GM12801 (cell line): ENCODE results near the gene GABRA5.

Source experiments
- TF ChIP-seq, protein P1 (sequence below): IDR thresholded peaks from one replicate; pipeline ENCODE4 v1.5.1; 2011; ENCODE audit warnings: control low read depth; ENCODE audit not compliant: insufficient read length; ENCODE audit errors: extremely low read depth

Gene GABRA5

GRCh38 chr15:26879706-26880105 lies 12.8 kb downstream of the GABRA5 start:
- TF ChIP-seq, protein P1, sequence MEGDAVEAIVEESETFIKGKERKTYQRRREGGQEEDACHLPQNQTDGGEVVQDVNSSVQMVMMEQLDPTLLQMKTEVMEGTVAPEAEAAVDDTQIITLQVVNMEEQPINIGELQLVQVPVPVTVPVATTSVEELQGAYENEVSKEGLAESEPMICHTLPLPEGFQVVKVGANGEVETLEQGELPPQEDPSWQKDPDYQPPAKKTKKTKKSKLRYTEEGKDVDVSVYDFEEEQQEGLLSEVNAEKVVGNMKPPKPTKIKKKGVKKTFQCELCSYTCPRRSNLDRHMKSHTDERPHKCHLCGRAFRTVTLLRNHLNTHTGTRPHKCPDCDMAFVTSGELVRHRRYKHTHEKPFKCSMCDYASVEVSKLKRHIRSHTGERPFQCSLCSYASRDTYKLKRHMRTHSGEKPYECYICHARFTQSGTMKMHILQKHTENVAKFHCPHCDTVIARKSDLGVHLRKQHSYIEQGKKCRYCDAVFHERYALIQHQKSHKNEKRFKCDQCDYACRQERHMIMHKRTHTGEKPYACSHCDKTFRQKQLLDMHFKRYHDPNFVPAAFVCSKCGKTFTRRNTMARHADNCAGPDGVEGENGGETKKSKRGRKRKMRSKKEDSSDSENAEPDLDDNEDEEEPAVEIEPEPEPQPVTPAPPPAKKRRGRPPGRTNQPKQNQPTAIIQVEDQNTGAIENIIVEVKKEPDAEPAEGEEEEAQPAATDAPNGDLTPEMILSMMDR, result no peak

DNA sequence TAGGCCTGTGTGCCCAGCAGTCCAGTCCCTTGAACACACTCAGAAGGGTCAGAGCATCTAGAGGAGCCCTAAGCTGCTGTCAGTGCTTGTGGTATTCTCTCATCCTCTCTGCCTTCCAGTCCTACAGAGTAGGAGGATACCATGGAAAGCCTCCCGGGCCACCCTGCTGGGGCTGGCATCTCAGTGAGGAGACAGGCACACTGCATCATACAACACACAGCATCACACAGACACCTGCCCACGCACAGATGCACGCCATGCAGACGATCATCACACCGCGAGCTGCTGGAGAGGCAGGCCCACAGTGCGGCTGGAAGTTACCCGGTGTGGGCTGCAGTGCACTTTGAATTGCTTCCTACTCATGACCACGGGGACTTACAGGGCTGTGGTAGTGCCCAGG lies 15.2 kb downstream of the GABRA5 start:
- TF ChIP-seq, protein P1, result no peak

DNA sequence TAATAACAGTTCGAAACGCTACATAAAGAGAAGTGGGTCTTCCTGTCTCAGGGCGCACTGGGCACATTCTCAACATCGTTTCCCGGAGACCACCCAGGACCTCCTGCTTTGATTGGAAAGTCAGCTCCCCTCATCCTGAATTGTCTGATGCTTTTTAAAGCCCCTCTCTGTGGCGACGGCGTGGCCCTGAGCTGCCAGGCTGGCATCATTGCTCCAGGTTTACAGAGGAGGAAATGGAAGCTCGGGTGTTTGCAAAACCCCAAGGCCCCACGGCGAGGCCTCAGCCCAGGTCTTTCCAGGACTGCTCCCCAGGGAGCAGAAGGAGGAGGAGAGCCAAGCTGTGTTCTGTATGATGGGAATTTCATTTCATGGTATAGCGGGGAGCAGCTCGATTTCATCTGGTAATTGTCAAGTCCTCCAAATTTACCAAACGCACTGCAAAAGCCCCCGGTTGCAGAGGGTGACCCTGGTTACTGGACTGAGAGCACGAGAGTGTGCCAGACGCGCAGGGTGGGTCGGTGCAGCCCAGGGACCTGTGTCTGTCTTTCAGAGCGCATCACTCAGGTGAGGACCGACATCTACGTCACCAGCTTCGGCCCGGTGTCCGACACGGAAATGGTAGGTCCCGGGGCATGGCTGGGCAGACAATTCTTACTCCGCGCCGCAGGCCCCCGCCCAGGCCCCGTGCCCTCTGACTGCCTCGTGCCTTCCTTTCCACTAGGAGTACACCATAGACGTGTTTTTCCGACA lies 15.9 kb downstream of the GABRA5 start:
- TF ChIP-seq, protein P1, result no peak

- TF ChIP-seq, protein P1, result no peak
These were observed 16.6 kb downstream of the GABRA5 start for GRCh38 chr15:26883466-26883865.

DNA sequence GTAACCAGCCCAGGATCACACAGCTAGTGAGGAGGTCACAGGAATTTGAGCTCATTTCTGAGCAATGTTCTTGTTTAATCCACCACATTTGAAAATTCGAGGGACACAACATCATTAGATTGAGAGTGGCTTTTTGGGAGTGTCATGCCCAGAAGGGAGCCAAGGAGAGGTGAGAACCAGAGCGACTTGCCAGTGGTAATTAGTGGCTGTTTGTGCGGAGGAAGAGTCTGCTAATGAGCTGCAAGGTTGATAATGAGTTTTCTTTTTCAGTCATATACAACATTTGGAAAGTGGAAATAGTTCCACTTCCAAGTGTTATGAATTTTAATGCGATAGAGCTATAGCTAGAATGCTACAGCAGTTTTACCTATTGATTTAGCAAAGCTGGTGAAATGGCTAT lies 19.7 kb downstream of the GABRA5 start:
- TF ChIP-seq, protein P1, result no peak

- TF ChIP-seq, protein P1, result no peak
These were observed 21.2 kb downstream of the GABRA5 start for GRCh38 chr15:26887926-26888666.

DNA sequence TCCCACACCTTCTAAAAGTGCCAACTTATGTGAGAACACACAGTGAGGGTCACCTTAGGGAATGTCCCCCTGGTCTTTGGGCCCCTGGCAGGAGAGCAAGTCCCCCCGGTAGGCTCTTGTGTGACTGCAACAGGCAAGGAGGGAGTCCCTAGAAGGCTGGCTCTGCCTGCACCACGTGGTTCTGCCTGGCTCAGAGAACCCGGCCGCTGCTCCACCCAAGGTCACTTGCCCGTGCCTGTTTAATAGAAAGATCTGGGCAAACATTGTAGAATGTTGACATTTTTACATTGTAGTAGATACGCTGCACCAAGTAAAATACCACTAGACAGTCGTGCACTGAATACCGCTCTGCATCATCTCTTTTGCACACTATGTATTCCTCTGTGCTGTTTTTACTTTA lies 21.9 kb downstream of the GABRA5 start:
- TF ChIP-seq, protein P1, result no peak
